A673 (cell line): Measurements from ENCODE around the gene DDA1.

Experiments
- CTCF ChIP-seq: fragments of 300-800, 200-600 bp; sonication (generic); conservative IDR thresholded peaks from 2 replicates; pipeline ENCODE4 v1.5.1; 2017; ENCODE audit warnings: low read depth, mild to moderate bottlenecking, antibody characterized with exemption, low read length, moderate library complexity, mixed read lengths
- EZH2 ChIP-seq: fragments of 200-600 bp; sonication (generic); IDR thresholded peaks from 2 replicates; pipeline ENCODE4 v1.6.1; 2017; ENCODE audit warnings: borderline replicate concordance, low read depth, mild to moderate bottlenecking, mixed read lengths, antibody characterized with exemption, low read length; ENCODE audit not compliant: poor library complexity, severe bottlenecking

GRCh38 chr19:17307876-17308377, 1.4 kb upstream of the DDA1 start:
- no peak for TF ChIP-seq CTCF
- TF ChIP-seq EZH2 = no peak
